Glutamatergic neuron (in vitro differentiated cells): ENCODE data around the gene EFCAB14. TPM values are rescaled to one million over a fixed set of nuclear protein-coding genes. Genes with fewer than 3 reads are reported as not detected.

Source experiments
- DNase-seq: peaks from one replicate; pipeline ENCODE4 v3.0.0; 2022
- H3K27ac Mint-ChIP-seq: one replicate; pipeline ENCODE4 v1.8.0; 2020; ENCODE audit warnings: mild to moderate bottlenecking, mixed read lengths, inconsistent platforms; ENCODE audit not compliant: unreplicated experiment
- H3K27me3 Mint-ChIP-seq: one replicate; pipeline ENCODE4 v1.8.0; 2020; ENCODE audit warnings: mild to moderate bottlenecking, moderate library complexity, mixed read lengths, inconsistent platforms; ENCODE audit not compliant: unreplicated experiment
- H3K36me3 Mint-ChIP-seq: one replicate; pipeline ENCODE4 v1.8.0; 2020; ENCODE audit warnings: mild to moderate bottlenecking, mixed read lengths, inconsistent platforms; ENCODE audit not compliant: unreplicated experiment
- H3K4me1 Mint-ChIP-seq: one replicate; pipeline ENCODE4 v1.8.0; 2020; ENCODE audit warnings: mild to moderate bottlenecking, low read depth, mixed read lengths, inconsistent platforms; ENCODE audit not compliant: unreplicated experiment
- H3K4me3 Mint-ChIP-seq: one replicate; pipeline ENCODE4 v1.8.0; 2020; ENCODE audit warnings: mild to moderate bottlenecking, mixed read lengths, inconsistent platforms; ENCODE audit not compliant: unreplicated experiment
- H3K9me3 Mint-ChIP-seq: one replicate; pipeline ENCODE4 v1.8.0; 2020; ENCODE audit warnings: mild to moderate bottlenecking, moderate library complexity, mixed read lengths, inconsistent platforms; ENCODE audit not compliant: unreplicated experiment
- CTCF ChIP-seq: fragments of 200-600 bp; sonication (generic); IDR thresholded peaks from one replicate; pipeline ENCODE4 v1.5.0; 2021; ENCODE audit not compliant: partially characterized antibody, unreplicated experiment
- total RNA-seq: library from RNA; stranded (reverse); fragmentation: NEBNext Ultra II Directional; extraction: Animal tissue kit (Norgen Biotek cat#: 25700); gene quantifications from one replicate; pipeline ENCODE4 v1.2.1, GENCODE V29; 2021; ENCODE audit not compliant: unreplicated experiment

EFCAB14 gene
- total RNA-seq, 1 donor from 2014 or later = 18.8 TPM

GRCh38 chr1:46690931-46691421, 27.9 kb downstream of the EFCAB14 start:
- H3K27me3 Mint-ChIP-seq = no peaks in the 10 kb centered on the region
- no peak overlapping the region for H3K4me3 Mint-ChIP-seq
- H3K4me1 Mint-ChIP-seq = peaks cover 3% of the 10 kb centered on the region

GRCh38 chr1:46689897-46690296, 29.0 kb downstream of the EFCAB14 start:
- H3K9me3 Mint-ChIP-seq = peaks cover 2% of the 10 kb centered on the region
- TF ChIP-seq CTCF = no peak
- no peaks in the 10 kb centered on the region for H3K36me3 Mint-ChIP-seq
- peaks cover 3% of the 10 kb centered on the region for H3K4me1 Mint-ChIP-seq
- H3K27ac Mint-ChIP-seq = no peak overlapping the region
- no peak for DNase-seq
- H3K27me3 Mint-ChIP-seq = no peaks in the 10 kb centered on the region
- H3K4me3 Mint-ChIP-seq = no peak overlapping the region

More at GRCh38 chr1:46690931-46691421, 27.9 kb downstream of the EFCAB14 start:
- Mint-ChIP-seq H3K36me3 (peaks cover 7% of the 10 kb centered on the region), H3K9me3 (peaks cover 7% of the 10 kb centered on the region), H3K27ac (no peak overlapping the region)
- DNase-seq = no peak
- no peak for TF ChIP-seq CTCF

DNA sequence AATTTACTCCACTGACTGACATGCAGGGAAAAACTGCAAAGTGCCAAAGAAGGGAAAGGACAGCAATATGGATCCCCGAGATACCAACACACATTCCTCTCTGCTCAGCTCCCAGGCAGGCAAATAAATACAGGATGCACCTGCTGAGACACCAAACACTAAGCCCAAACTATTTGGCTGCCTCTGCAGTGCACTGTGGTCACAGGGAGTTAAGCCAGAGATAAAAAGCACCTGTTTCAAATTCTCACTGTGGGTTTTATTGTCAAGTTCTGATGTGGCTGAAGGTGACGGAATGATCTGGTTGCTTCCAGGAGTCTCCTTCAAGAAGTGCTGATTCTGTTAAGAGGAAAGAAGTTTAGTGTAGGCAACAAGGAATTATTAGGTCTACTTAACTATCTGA, 29.6 kb downstream of the EFCAB14 start:
- no peak for DNase-seq
- no peaks in the 10 kb centered on the region for H3K27me3 Mint-ChIP-seq
- no peak overlapping the region for H3K27ac Mint-ChIP-seq
- no peak for TF ChIP-seq CTCF
- no peak overlapping the region for H3K4me3 Mint-ChIP-seq
- peaks cover 3% of the 10 kb centered on the region for H3K4me1 Mint-ChIP-seq
- peaks cover 2% of the 10 kb centered on the region for H3K9me3 Mint-ChIP-seq
- no peaks in the 10 kb centered on the region for H3K36me3 Mint-ChIP-seq

GRCh38 chr1:46687921-46688509, 30.9 kb downstream of the EFCAB14 start:
- peaks cover 3% of the 10 kb centered on the region for H3K4me1 Mint-ChIP-seq
- no peak overlapping the region for H3K4me3 Mint-ChIP-seq

More at GRCh38 chr1:46687921-46688509, 30.9 kb downstream of the EFCAB14 start:
- TF ChIP-seq CTCF = no peak
- peaks cover 2% of the 10 kb centered on the region for H3K9me3 Mint-ChIP-seq
- no peak overlapping the region for H3K27ac Mint-ChIP-seq
- H3K36me3 Mint-ChIP-seq = no peaks in the 10 kb centered on the region
- H3K27me3 Mint-ChIP-seq = no peaks in the 10 kb centered on the region
- no peak for DNase-seq
